Suppressor macrophage treated with lipopolysaccharide for 1 hour (primary cell): ENCODE results near the gene NPHP4.

Source experiments
- DNase-seq, 3 donors: peaks; one replicate each; pipeline ENCODE4 v3.0.0-alpha.2; 2020 to 2022

The NPHP4 gene

GRCh38 chr1:5889462-5889861, 102.8 kb downstream of the NPHP4 start:
- no peak for DNase-seq

GRCh38 chr1:5888606-5889211, 103.5 kb downstream of the NPHP4 start:
- DNase-seq: no peak

- no peak for DNase-seq
Measured at GRCh38 chr1:5887971-5888361, 104.3 kb downstream of the NPHP4 start.

GRCh38 chr1:5887349-5887970, 104.8 kb downstream of the NPHP4 start:
- no peak for DNase-seq

- DNase-seq: no peak
Measured at GRCh38 chr1:5886541-5887348, 105.5 kb downstream of the NPHP4 start.

- DNase-seq: no peak
Measured at GRCh38 chr1:5886140-5886483, 106.1 kb downstream of the NPHP4 start.

- DNase-seq: no peak
Measured at GRCh38 chr1:5885471-5886139, 106.6 kb downstream of the NPHP4 start.

GRCh38 chr1:5884110-5884509, 108.1 kb downstream of the NPHP4 start:
- DNase-seq: no peak

- no peak for DNase-seq
Measured at GRCh38 chr1:5883129-5884048, 108.8 kb downstream of the NPHP4 start.

GRCh38 chr1:5882367-5883128, 109.7 kb downstream of the NPHP4 start:
- DNase-seq: no peak

- DNase-seq: no peak
Measured at GRCh38 chr1:5881526-5882222, 110.6 kb downstream of the NPHP4 start.

- DNase-seq: no peak
Measured at GRCh38 chr1:5880630-5881405, 111.4 kb downstream of the NPHP4 start.

- no peak for DNase-seq
Measured at GRCh38 chr1:5879421-5879820, 112.8 kb downstream of the NPHP4 start.

- no peak for DNase-seq
Measured at GRCh38 chr1:5878971-5879370, 113.3 kb downstream of the NPHP4 start.

- no peak for DNase-seq
Measured at GRCh38 chr1:5877683-5878530, 114.3 kb downstream of the NPHP4 start.

GRCh38 chr1:5877001-5877400, 115.2 kb downstream of the NPHP4 start:
- DNase-seq: no peak

- DNase-seq: no peak
Measured at GRCh38 chr1:5876094-5876650, 116.1 kb downstream of the NPHP4 start.

- no peak for DNase-seq
Measured at GRCh38 chr1:5875345-5875910, 116.8 kb downstream of the NPHP4 start.
